ENCODE results near the gene STARD8. TPM values are rescaled to one million over a fixed set of nuclear protein-coding genes. Genes with fewer than 3 reads are reported as not detected.

Gene STARD8
- total and polyA plus RNA-seq, 4 donors: 1.8 to 10.7 (median 8.3) TPM

- H3K4me3 ChIP-seq (ENCODE audit: low read depth in 1 of 3, low read length in 3 of 3): peak overlapping the region in 1 of 3 donors; percentile 65
- WGBS: 49% methylated on average over 6 of the region's 6 CpGs
- H3K27ac ChIP-seq (ENCODE audit: low read depth in 1 of 2, low read length in 2 of 2): peak overlapping the region; percentile 22 to 90
- no peaks in the 10 kb centered on the region for H3K9me3 ChIP-seq (ENCODE audit: control insufficient read depth in 4 of 4, low read length in 3 of 4)
- no peak for TF ChIP-seq SP1 (IDR thresholded peaks at IDR 0.05)
- peaks cover 23 to 63% (median 53%) of the 10 kb centered on the region in 4 donors for H3K4me1 ChIP-seq (ENCODE audit: control insufficient read depth in 4 of 4, insufficient read depth in 4 of 4, low read length in 3 of 4)
- no peaks in the 10 kb centered on the region for H3K27me3 ChIP-seq (ENCODE audit: control insufficient read depth in 4 of 4, insufficient read depth in 4 of 4, low read length in 3 of 4)
- DNase-seq (ENCODE audit: low spot score): no peak
- no peak overlapping the region for H3K9ac ChIP-seq (ENCODE audit: low read depth in 1 of 2, low read length in 2 of 2)
- H3K36me3 ChIP-seq (ENCODE audit: control insufficient read depth in 4 of 4, insufficient read depth in 3 of 4, low read depth in 1 of 4, low read length in 3 of 4): no peaks in the 10 kb centered on the region
These were observed 49.0 kb downstream of the STARD8 start for GRCh38 chrX:68696267-68696990.

- no peak for DNase-seq (ENCODE audit: low spot score)
- peak overlapping the region in 1 of 2 donors; percentile 59 for H3K27ac ChIP-seq (ENCODE audit: low read depth in 1 of 2, low read length in 2 of 2)
- H3K4me1 ChIP-seq (ENCODE audit: control insufficient read depth in 4 of 4, insufficient read depth in 4 of 4, low read length in 3 of 4): peaks cover 23 to 63% (median 55%) of the 10 kb centered on the region in 4 donors
- H3K9me3 ChIP-seq (ENCODE audit: control insufficient read depth in 4 of 4, low read length in 3 of 4): no peaks in the 10 kb centered on the region
- no peak overlapping the region for H3K4me3 ChIP-seq (ENCODE audit: low read depth in 1 of 3, low read length in 3 of 3)
- 57% methylated on average over 6 of the region's 6 CpGs for WGBS
- no peak overlapping the region for H3K9ac ChIP-seq (ENCODE audit: low read depth in 1 of 2, low read length in 2 of 2)
- no peaks in the 10 kb centered on the region for H3K27me3 ChIP-seq (ENCODE audit: control insufficient read depth in 4 of 4, insufficient read depth in 4 of 4, low read length in 3 of 4)
- TF ChIP-seq ZBTB33 (IDR thresholded peaks at IDR 0.05) (no peak), SP1 (IDR thresholded peaks at IDR 0.05) (no peak), HNF4A (conservative IDR thresholded peaks at IDR 0.05) (no peak), MAX (IDR thresholded peaks at IDR 0.05) (no peak), EGR1 (IDR thresholded peaks at IDR 0.05; ENCODE audit: low read depth in 2 of 2) (no peak), REST (IDR thresholded peaks at IDR 0.05) (no peak), NR2F2 (IDR thresholded peaks at IDR 0.05) (no peak), RAD21 (IDR thresholded peaks at IDR 0.05) (no peak), GABPA (IDR thresholded peaks at IDR 0.05 in 1 of 2, conservative IDR thresholded peaks at IDR 0.05 in 1 of 2) (no peak), HNF4G (IDR thresholded peaks at IDR 0.05) (no peak), TAF1 (conservative IDR thresholded peaks at IDR 0.05) (no peak), JUND (IDR thresholded peaks at IDR 0.05) (no peak), CTCF (IDR thresholded peaks at IDR 0.05; ENCODE audit: low read depth, low read length, missing input control) (no peak), FOXA1 (IDR thresholded peaks at IDR 0.05) (no peak), ATF3 (IDR thresholded peaks at IDR 0.05) (no peak), YY1 (IDR thresholded peaks at IDR 0.05) (no peak), RXRA (IDR thresholded peaks at IDR 0.05) (no peak), FOXA2 (IDR thresholded peaks at IDR 0.05) (no peak)
- no peaks in the 10 kb centered on the region for H3K36me3 ChIP-seq (ENCODE audit: control insufficient read depth in 4 of 4, insufficient read depth in 3 of 4, low read depth in 1 of 4, low read length in 3 of 4)
These were observed 49.6 kb downstream of the STARD8 start for GRCh38 chrX:68697036-68697435.

Data from liver (tissue), 9 donors.